Ectodermal cell (in vitro differentiated cells): ENCODE data around the gene GADD45G.

Experiments used
- H3K27ac ChIP-seq: 2 replicates; pipeline ENCODE4 v1.7.0; 2013; ENCODE audit warnings: mild to moderate bottlenecking, low read depth, low read length; ENCODE audit not compliant: insufficient read depth, poor library complexity, severe bottlenecking
- H3K27me3 ChIP-seq: 2 replicates; pipeline ENCODE4 v1.7.0; 2013; ENCODE audit warnings: mild to moderate bottlenecking, low read length; ENCODE audit not compliant: insufficient read depth, control insufficient read depth, poor library complexity, severe bottlenecking
- H3K36me3 ChIP-seq: one replicate; pipeline ENCODE4 v1.7.0; 2013; ENCODE audit warnings: low read length; ENCODE audit not compliant: control insufficient read depth, insufficient read depth
- H3K4me1 ChIP-seq: one replicate; pipeline ENCODE4 v1.7.0; 2013; ENCODE audit warnings: low read length; ENCODE audit not compliant: control insufficient read depth, insufficient read depth
- H3K4me3 ChIP-seq: 2 replicates; pipeline ENCODE4 v1.7.0; 2013; ENCODE audit warnings: low read depth, low read length, control low read depth; ENCODE audit not compliant: insufficient read depth
- H3K9me3 ChIP-seq: 2 replicates; pipeline ENCODE4 v1.7.0; 2013; ENCODE audit warnings: mild to moderate bottlenecking, low read length, moderate library complexity; ENCODE audit not compliant: control insufficient read depth
- WGBS, 2 experiments: methylation state at CpG; one replicate each; pipeline ENCODE4 v1.1.7; 2013; ENCODE audit warnings: missing lambda C conversion rate in 2 of 2; 5-methylcytosine and 5-hydroxymethylcytosine counted together

The GADD45G gene

GRCh38 chr9:89638893-89639292 is 34.1 kb downstream of the GADD45G start:
- 93 to 96% methylated on average over 5 of the region's 5 CpGs for WGBS, 2 experiments
- H3K4me3 ChIP-seq = no peak overlapping the region
- H3K36me3 ChIP-seq = no peaks in the 10 kb centered on the region
- no peak overlapping the region for H3K27ac ChIP-seq
- no peaks in the 10 kb centered on the region for H3K9me3 ChIP-seq
- no peaks in the 10 kb centered on the region for H3K27me3 ChIP-seq
- H3K4me1 ChIP-seq = peaks cover 10% of the 10 kb centered on the region

DNA sequence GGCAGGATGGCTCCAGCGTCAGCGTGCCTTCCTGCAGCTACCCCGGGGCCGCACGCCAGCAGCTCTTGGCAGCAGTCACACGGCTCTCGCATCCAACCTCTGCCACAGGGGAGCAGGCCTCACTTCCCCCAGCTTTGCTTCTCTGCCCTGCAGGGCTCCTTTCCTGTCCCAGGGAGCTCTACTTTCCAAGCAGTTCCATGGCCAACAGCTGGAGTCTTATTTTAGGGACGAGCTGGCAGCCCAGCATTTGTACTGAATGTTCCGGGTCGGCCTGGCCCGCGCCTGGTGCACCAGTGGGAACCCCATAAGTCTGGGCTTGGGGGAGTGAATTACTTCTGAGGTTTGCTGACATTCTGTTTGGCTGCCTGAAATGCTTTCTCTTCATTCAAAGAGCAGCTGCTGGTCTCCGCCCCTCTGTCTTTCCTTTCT is 34.6 kb downstream of the GADD45G start:
- Histone ChIP-seq H3K36me3 (no peaks in the 10 kb centered on the region), H3K4me3 (no peak overlapping the region), H3K9me3 (no peaks in the 10 kb centered on the region), H3K27me3 (no peaks in the 10 kb centered on the region), H3K27ac (no peak overlapping the region), H3K4me1 (peaks cover 10% of the 10 kb centered on the region)
- WGBS, 2 experiments = 81 to 82% methylated on average over 13 of the region's 13 CpGs

DNA sequence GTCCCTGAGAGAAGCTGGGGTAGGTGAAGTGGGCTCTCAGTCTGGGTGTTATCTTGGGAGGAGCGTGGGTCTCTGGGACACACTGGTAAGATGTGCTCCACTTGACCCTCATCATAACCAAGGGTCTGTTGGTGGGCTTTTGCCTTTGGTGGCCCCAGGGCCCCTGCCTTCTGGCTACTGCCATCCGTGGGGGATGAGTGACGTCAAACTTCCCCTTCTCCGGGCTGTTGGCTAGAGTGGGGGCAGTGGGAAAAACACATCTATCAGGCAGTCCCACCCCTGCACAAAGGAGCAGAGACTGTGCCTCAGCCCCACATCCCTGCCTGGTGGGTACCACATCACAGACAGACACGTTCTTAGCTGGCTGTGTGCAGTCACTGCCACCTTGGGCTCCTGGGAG is 35.1 kb downstream of the GADD45G start:
- WGBS, 2 experiments = 92 to 94% methylated on average over 5 of the region's 5 CpGs
- H3K36me3 ChIP-seq = no peaks in the 10 kb centered on the region
- H3K4me1 ChIP-seq = peaks cover 10% of the 10 kb centered on the region
- no peaks in the 10 kb centered on the region for H3K27me3 ChIP-seq
- H3K9me3 ChIP-seq = no peaks in the 10 kb centered on the region
- H3K4me3 ChIP-seq = no peak overlapping the region
- H3K27ac ChIP-seq = no peak overlapping the region

- Histone ChIP-seq H3K27me3 (no peaks in the 10 kb centered on the region), H3K4me3 (no peak overlapping the region), H3K36me3 (no peaks in the 10 kb centered on the region), H3K9me3 (no peaks in the 10 kb centered on the region), H3K27ac (no peak overlapping the region), H3K4me1 (peaks cover 10% of the 10 kb centered on the region)
- 96 to 97% methylated on average over 11 of the region's 11 CpGs for WGBS, 2 experiments
Measured at GRCh38 chr9:89640361-89640760, 35.5 kb downstream of the GADD45G start.

DNA sequence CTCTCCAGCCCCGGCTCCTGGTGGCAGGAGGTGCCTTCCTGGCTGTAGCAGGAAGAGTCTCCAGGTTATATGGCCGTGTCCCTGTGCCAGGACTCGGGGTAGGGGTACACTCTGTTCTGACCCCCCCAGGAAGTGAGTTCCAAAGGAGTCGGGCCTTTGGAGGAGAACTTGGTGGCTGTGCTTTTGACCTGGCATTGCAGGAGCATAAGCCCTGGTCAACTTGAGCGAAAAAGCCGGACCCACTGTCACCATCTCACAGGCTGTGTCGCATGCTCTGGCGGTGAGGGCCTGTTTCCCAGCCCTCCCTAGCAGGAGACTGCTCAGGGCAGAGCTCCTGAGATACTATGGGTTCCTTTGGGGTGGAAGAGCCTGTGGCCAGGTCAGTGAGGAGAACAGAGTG is 36.0 kb downstream of the GADD45G start:
- Histone ChIP-seq H3K27ac (no peak overlapping the region), H3K36me3 (no peaks in the 10 kb centered on the region), H3K4me3 (no peak overlapping the region), H3K27me3 (no peaks in the 10 kb centered on the region), H3K9me3 (no peaks in the 10 kb centered on the region), H3K4me1 (peaks cover 10% of the 10 kb centered on the region)
- 94 to 95% methylated on average over 8 of the region's 8 CpGs for WGBS, 2 experiments

GRCh38 chr9:89641980-89642379 is 37.2 kb downstream of the GADD45G start:
- WGBS, 2 experiments = 92 to 96% methylated on average over 4 of the region's 4 CpGs
- no peak overlapping the region for H3K27ac ChIP-seq
- H3K4me3 ChIP-seq = no peak overlapping the region

DNA sequence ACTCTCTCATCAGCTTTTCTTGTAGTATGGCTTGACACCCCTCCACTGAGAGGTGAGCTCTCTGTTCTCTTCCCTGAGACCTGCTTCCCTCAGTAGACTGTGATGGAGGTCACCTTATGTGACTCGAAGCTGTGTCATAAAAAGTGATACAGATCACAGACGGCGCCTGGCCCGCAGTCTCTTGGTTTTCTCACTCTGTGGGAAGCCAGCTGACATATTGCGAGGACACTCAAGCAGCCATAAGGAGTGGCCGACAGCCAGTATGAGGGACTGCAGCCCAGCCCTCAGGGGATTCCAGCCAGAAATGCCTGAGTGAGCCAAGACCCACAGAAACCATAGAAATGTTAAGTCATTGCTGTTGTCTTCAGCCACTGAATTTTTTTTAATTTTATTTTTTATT is 38.0 kb downstream of the GADD45G start:
- Histone ChIP-seq H3K27ac (no peak overlapping the region), H3K36me3 (no peaks in the 10 kb centered on the region), H3K27me3 (no peaks in the 10 kb centered on the region), H3K4me1 (peaks cover 10% of the 10 kb centered on the region), H3K4me3 (no peak overlapping the region), H3K9me3 (no peaks in the 10 kb centered on the region)
- WGBS, 2 experiments = 93 to 95% methylated on average over 6 of the region's 6 CpGs

More at GRCh38 chr9:89641980-89642379, 37.2 kb downstream of the GADD45G start:
- Histone ChIP-seq H3K9me3 (no peaks in the 10 kb centered on the region), H3K4me1 (peaks cover 10% of the 10 kb centered on the region), H3K36me3 (no peaks in the 10 kb centered on the region), H3K27me3 (no peaks in the 10 kb centered on the region)

DNA sequence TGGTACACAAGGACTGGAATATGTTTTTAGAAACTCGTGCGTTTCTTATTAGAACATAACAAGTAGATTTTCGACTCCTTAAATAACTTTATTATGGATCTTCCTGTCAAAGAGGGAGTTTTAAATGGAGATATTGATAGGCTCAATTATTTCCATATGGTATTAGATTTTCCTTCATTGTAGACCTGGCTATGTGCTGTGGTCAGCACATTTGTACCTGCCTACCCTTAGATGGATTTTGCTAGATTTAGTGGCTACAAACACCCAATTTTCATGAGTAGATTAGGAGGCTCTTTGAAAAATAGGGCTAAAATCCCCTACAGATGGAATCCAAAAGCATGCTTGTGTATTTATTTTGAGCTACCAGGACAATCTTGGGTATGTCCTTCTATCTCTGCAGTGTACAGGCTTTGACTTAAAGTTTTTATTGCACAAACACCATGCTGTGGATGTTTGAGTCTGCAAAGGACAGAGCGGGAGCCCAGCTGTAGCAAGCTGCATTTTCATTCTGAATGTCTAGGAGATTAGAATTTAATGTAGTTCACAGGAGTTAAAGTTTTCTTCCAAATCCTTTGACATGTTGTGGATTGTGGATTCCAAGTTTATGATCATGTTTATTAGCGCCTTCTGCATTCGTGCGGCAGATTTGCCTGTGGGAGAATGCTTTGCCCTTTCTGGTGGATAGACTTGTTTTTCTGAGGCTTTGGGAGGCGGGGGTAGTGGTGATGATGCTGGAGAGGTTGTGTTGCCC is 41.6 kb downstream of the GADD45G start:
- WGBS, 2 experiments = 96 to 98% methylated on average over 8 of the region's 8 CpGs
- Histone ChIP-seq H3K27me3 (no peaks in the 10 kb centered on the region), H3K4me3 (no peak overlapping the region), H3K4me1 (no peaks in the 10 kb centered on the region), H3K9me3 (no peaks in the 10 kb centered on the region), H3K27ac (no peak overlapping the region), H3K36me3 (no peaks in the 10 kb centered on the region)

GRCh38 chr9:89647366-89648128 is 42.7 kb downstream of the GADD45G start:
- no peaks in the 10 kb centered on the region for H3K4me1 ChIP-seq
- H3K27me3 ChIP-seq = no peaks in the 10 kb centered on the region
- H3K4me3 ChIP-seq = no peak overlapping the region
- H3K27ac ChIP-seq = no peak overlapping the region
- 85 to 87% methylated on average over 15 of the region's 15 CpGs for WGBS, 2 experiments
- no peaks in the 10 kb centered on the region for H3K9me3 ChIP-seq
- H3K36me3 ChIP-seq = no peaks in the 10 kb centered on the region

- WGBS, 2 experiments = 90% methylated on average over 11 of the region's 11 CpGs
- Histone ChIP-seq H3K27me3 (no peaks in the 10 kb centered on the region), H3K9me3 (no peaks in the 10 kb centered on the region), H3K4me1 (no peaks in the 10 kb centered on the region), H3K4me3 (no peak overlapping the region), H3K36me3 (no peaks in the 10 kb centered on the region), H3K27ac (no peak overlapping the region)
Measured at GRCh38 chr9:89648247-89649000, 43.6 kb downstream of the GADD45G start.
